ENCODE measurements around the gene ADAM10.

ADAM10 gene

GRCh38 chr15:58628206-58628947 lies 121.1 kb downstream of the ADAM10 start:
- Histone ChIP-seq H3K4me3 (ENCODE audit: low read depth, low read length) (no peak overlapping the region), H2BK12ac (ENCODE audit: low read length) (no peak overlapping the region), H2AFZ (ENCODE audit: insufficient read depth, low read length, poor library complexity) (no peak overlapping the region), H3K4me2 (ENCODE audit: low read length) (no peak overlapping the region), H4K8ac (ENCODE audit: low read depth, low read length) (no peak overlapping the region), H3K18ac (ENCODE audit: low read length) (no peak overlapping the region), H3K79me2 (ENCODE audit: control insufficient read depth, insufficient read depth, low read length, poor library complexity) (no peaks in the 10 kb centered on the region), H3K27me3 (ENCODE audit: insufficient read depth, low read length) (no peaks in the 10 kb centered on the region), H3K27ac (ENCODE audit: low read depth, low read length) (no peak overlapping the region), H3K79me1 (ENCODE audit: low read length) (no peaks in the 10 kb centered on the region), H3K36me3 (ENCODE audit: control insufficient read depth in 1 of 2, insufficient read depth in 2 of 2, low read length in 2 of 2) (peaks cover 3 to 6% of the 10 kb centered on the region in 2 experiments), H3K9me3 (ENCODE audit: insufficient read depth, low read depth, low read length) (no peaks in the 10 kb centered on the region), H2BK5ac (ENCODE audit: low read depth, low read length, poor library complexity) (no peak overlapping the region), H4K12ac (ENCODE audit: low read depth, low read length) (no peak overlapping the region), H3K4me1 (ENCODE audit: control insufficient read depth in 1 of 2, insufficient read depth in 2 of 2, low read length in 2 of 2) (no peaks in the 10 kb centered on the region), H2BK120ac (ENCODE audit: insufficient read depth, low read length, poor library complexity) (no peak overlapping the region), H3K23ac (ENCODE audit: low read length) (no peak overlapping the region), H4K91ac (ENCODE audit: low read depth, low read length) (no peak overlapping the region), H3K4ac (ENCODE audit: low read depth, low read length) (no peak overlapping the region), H3K14ac (ENCODE audit: low read length) (no peak overlapping the region), H2AK5ac (ENCODE audit: low read length) (no peak overlapping the region), H3K9ac (ENCODE audit: low read length) (no peak overlapping the region)
- DNase-seq = no peak
- no CpG with 5 or more reads among the region's 3 CpGs for WGBS (ENCODE audit: extremely low coverage, insufficient coverage, insufficient read length)

DNA sequence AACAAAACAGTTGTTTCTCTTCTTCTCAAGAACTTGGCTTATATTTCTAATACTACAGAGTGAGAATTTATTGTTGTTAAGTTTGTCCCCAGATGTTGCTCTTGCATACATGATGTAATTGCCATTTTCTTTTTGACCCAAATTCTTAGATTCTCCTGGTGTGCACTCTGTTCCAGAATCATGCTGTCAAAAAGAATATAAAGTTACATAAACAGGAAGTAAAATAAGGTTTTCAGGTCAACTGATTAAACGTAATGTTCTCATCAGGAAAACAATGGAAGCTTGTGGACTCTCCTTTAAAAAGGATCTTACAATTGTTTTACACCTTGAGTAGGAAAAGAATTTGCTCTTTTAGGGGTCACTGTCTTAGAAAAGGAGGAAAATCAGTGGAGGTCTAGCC lies 121.8 kb downstream of the ADAM10 start:
- no peaks in the 10 kb centered on the region for H3K27me3 ChIP-seq (ENCODE audit: insufficient read depth, low read length)
- no peak overlapping the region for H3K4me3 ChIP-seq (ENCODE audit: low read depth, low read length)
- no peak overlapping the region for H4K8ac ChIP-seq (ENCODE audit: low read depth, low read length)
- H4K12ac ChIP-seq (ENCODE audit: low read depth, low read length) = no peak overlapping the region
- H2BK5ac ChIP-seq (ENCODE audit: low read depth, low read length, poor library complexity) = no peak overlapping the region
- no peak overlapping the region for H3K14ac ChIP-seq (ENCODE audit: low read length)
- no peak overlapping the region for H2AFZ ChIP-seq (ENCODE audit: insufficient read depth, low read length, poor library complexity)
- no peak overlapping the region for H3K23ac ChIP-seq (ENCODE audit: low read length)
- no peaks in the 10 kb centered on the region for H3K9me3 ChIP-seq (ENCODE audit: insufficient read depth, low read depth, low read length)
- H2BK120ac ChIP-seq (ENCODE audit: insufficient read depth, low read length, poor library complexity) = no peak overlapping the region
- H3K18ac ChIP-seq (ENCODE audit: low read length) = no peak overlapping the region
- H3K36me3 ChIP-seq (ENCODE audit: control insufficient read depth in 1 of 2, insufficient read depth in 2 of 2, low read length in 2 of 2) = peaks cover 3 to 6% of the 10 kb centered on the region in 2 experiments
- WGBS (ENCODE audit: extremely low coverage, insufficient coverage, insufficient read length) = no CpG with 5 or more reads among the region's 1 CpG
- H3K79me1 ChIP-seq (ENCODE audit: low read length) = no peaks in the 10 kb centered on the region
- H2AK5ac ChIP-seq (ENCODE audit: low read length) = no peak overlapping the region
- H3K79me2 ChIP-seq (ENCODE audit: control insufficient read depth, insufficient read depth, low read length, poor library complexity) = no peaks in the 10 kb centered on the region
- no peak overlapping the region for H3K4ac ChIP-seq (ENCODE audit: low read depth, low read length)
- no peak overlapping the region for H3K4me2 ChIP-seq (ENCODE audit: low read length)
- no peak for DNase-seq
- no peaks in the 10 kb centered on the region for H3K4me1 ChIP-seq (ENCODE audit: control insufficient read depth in 1 of 2, insufficient read depth in 2 of 2, low read length in 2 of 2)
- H2BK12ac ChIP-seq (ENCODE audit: low read length) = no peak overlapping the region
- no peak overlapping the region for H3K9ac ChIP-seq (ENCODE audit: low read length)
- H3K27ac ChIP-seq (ENCODE audit: low read depth, low read length) = no peak overlapping the region
- no peak overlapping the region for H4K91ac ChIP-seq (ENCODE audit: low read depth, low read length)

GRCh38 chr15:58627046-58627445 lies 122.5 kb downstream of the ADAM10 start:
- Histone ChIP-seq H3K36me3 (ENCODE audit: control insufficient read depth in 1 of 2, insufficient read depth in 2 of 2, low read length in 2 of 2) (peaks cover 3 to 6% of the 10 kb centered on the region in 2 experiments), H3K79me1 (ENCODE audit: low read length) (no peaks in the 10 kb centered on the region), H3K27ac (ENCODE audit: low read depth, low read length) (no peak overlapping the region), H3K27me3 (ENCODE audit: insufficient read depth, low read length) (no peaks in the 10 kb centered on the region), H3K23ac (ENCODE audit: low read length) (no peak overlapping the region), H2BK12ac (ENCODE audit: low read length) (no peak overlapping the region), H2BK5ac (ENCODE audit: low read depth, low read length, poor library complexity) (no peak overlapping the region), H4K8ac (ENCODE audit: low read depth, low read length) (no peak overlapping the region), H3K14ac (ENCODE audit: low read length) (no peak overlapping the region), H3K9me3 (ENCODE audit: insufficient read depth, low read depth, low read length) (no peaks in the 10 kb centered on the region), H4K12ac (ENCODE audit: low read depth, low read length) (no peak overlapping the region), H2AFZ (ENCODE audit: insufficient read depth, low read length, poor library complexity) (no peak overlapping the region), H2BK120ac (ENCODE audit: insufficient read depth, low read length, poor library complexity) (no peak overlapping the region), H3K4me2 (ENCODE audit: low read length) (no peak overlapping the region), H3K79me2 (ENCODE audit: control insufficient read depth, insufficient read depth, low read length, poor library complexity) (no peaks in the 10 kb centered on the region), H3K4me1 (ENCODE audit: control insufficient read depth in 1 of 2, insufficient read depth in 2 of 2, low read length in 2 of 2) (no peaks in the 10 kb centered on the region), H3K9ac (ENCODE audit: low read length) (no peak overlapping the region), H3K4me3 (ENCODE audit: low read depth, low read length) (no peak overlapping the region), H4K91ac (ENCODE audit: low read depth, low read length) (no peak overlapping the region), H2AK5ac (ENCODE audit: low read length) (no peak overlapping the region), H3K4ac (ENCODE audit: low read depth, low read length) (no peak overlapping the region), H3K18ac (ENCODE audit: low read length) (no peak overlapping the region)
- WGBS (ENCODE audit: extremely low coverage, insufficient coverage, insufficient read length) = no CpG with 5 or more reads among the region's 2 CpGs
- DNase-seq = no peak

- Histone ChIP-seq H2AFZ (ENCODE audit: insufficient read depth, low read length, poor library complexity) (no peak overlapping the region), H3K27me3 (ENCODE audit: insufficient read depth, low read length) (no peaks in the 10 kb centered on the region), H3K4me3 (ENCODE audit: low read depth, low read length) (no peak overlapping the region), H3K14ac (ENCODE audit: low read length) (no peak overlapping the region), H4K8ac (ENCODE audit: low read depth, low read length) (no peak overlapping the region), H2AK5ac (ENCODE audit: low read length) (no peak overlapping the region), H4K12ac (ENCODE audit: low read depth, low read length) (no peak overlapping the region), H3K4ac (ENCODE audit: low read depth, low read length) (no peak overlapping the region), H3K27ac (ENCODE audit: low read depth, low read length) (no peak overlapping the region), H3K23ac (ENCODE audit: low read length) (no peak overlapping the region), H2BK120ac (ENCODE audit: insufficient read depth, low read length, poor library complexity) (no peak overlapping the region), H3K4me1 (ENCODE audit: control insufficient read depth in 1 of 2, insufficient read depth in 2 of 2, low read length in 2 of 2) (no peaks in the 10 kb centered on the region), H3K9ac (ENCODE audit: low read length) (no peak overlapping the region), H4K91ac (ENCODE audit: low read depth, low read length) (no peak overlapping the region), H3K18ac (ENCODE audit: low read length) (no peak overlapping the region), H2BK5ac (ENCODE audit: low read depth, low read length, poor library complexity) (no peak overlapping the region), H3K4me2 (ENCODE audit: low read length) (no peak overlapping the region), H3K9me3 (ENCODE audit: insufficient read depth, low read depth, low read length) (no peaks in the 10 kb centered on the region), H3K79me1 (ENCODE audit: low read length) (no peaks in the 10 kb centered on the region), H3K79me2 (ENCODE audit: control insufficient read depth, insufficient read depth, low read length, poor library complexity) (no peaks in the 10 kb centered on the region), H2BK12ac (ENCODE audit: low read length) (no peak overlapping the region), H3K36me3 (ENCODE audit: control insufficient read depth in 1 of 2, insufficient read depth in 2 of 2, low read length in 2 of 2) (peaks cover 3 to 6% of the 10 kb centered on the region in 2 experiments)
- DNase-seq = no peak
- WGBS (ENCODE audit: extremely low coverage, insufficient coverage, insufficient read length) = no CpG with 5 or more reads among the region's 3 CpGs
Measured at GRCh38 chr15:58626378-58626777, 123.1 kb downstream of the ADAM10 start.

Measured in trophoblast cell (in vitro differentiated cells and primary cell).